ENCODE measurements around the gene NHLH1. TPM values are rescaled to one million over a fixed set of nuclear protein-coding genes. Genes with fewer than 3 reads are reported as not detected.
"Not testable (repeated sequence)": the region's sequence is repeated elsewhere in the genome, so short reads cannot be mapped to it uniquely, and the experiment has no call there.

The NHLH1 gene
- total RNA-seq, 2 experiments from 2014 or later, result 0.63 to 0.68 TPM

GRCh38 chr1:160377585-160378206 lies 10.8 kb downstream of the NHLH1 start:
- intact Hi-C loops (cut with micrococcal nuclease; ENCODE audit: unreplicated experiment), result no loop called here
- H3K9me3 ChIP-seq (ENCODE audit: low read length), result no peaks in the 10 kb centered on the region
- peaks cover 21% of the 10 kb centered on the region for H3K4me1 ChIP-seq (ENCODE audit: insufficient read depth, low read length, poor library complexity, severe bottlenecking)
- DNase-seq (ENCODE audit: low spot score), result no peak
- TF ChIP-seq EZH2phosphoT487 (IDR thresholded peaks at IDR 0.05; ENCODE audit: borderline replicate concordance, low read depth, low read length) (no peak), CTCF (conservative IDR thresholded peaks at IDR 0.05; ENCODE audit: low read length) (no peak)
- ChIA-PET CTCF (ENCODE audit: unreplicated experiment) (interaction anchor here (0.9 to 2.0 kb wide), 4 partner anchors 25 to 277 kb away, joined by 3 to 8 read pairs (median 5); no protein-coding TSS in a partner anchor), POLR2A (interaction anchor here (0.6 to 1.1 kb wide), 5 partner anchors 19 to 428 kb away, joined by 3 read pairs; partner anchors contain the start of gene DCAF8)
- H3K4me2 ChIP-seq (ENCODE audit: low read length), result no peak overlapping the region
- no peaks in the 10 kb centered on the region for H3K79me2 ChIP-seq (ENCODE audit: insufficient read depth, low read depth, low read length)
- H3K4me3 ChIP-seq (ENCODE audit: low read depth, low read length, poor library complexity, severe bottlenecking), result no peak overlapping the region
- H2AFZ ChIP-seq (ENCODE audit: low read length), result no peak overlapping the region
- no peaks in the 10 kb centered on the region for H3K9me2 ChIP-seq (ENCODE audit: insufficient read depth, low read length)
- no TSS peak for BruUV-seq (replicated peaks)
- no peak overlapping the region for H3K27ac ChIP-seq (ENCODE audit: low read depth, low read length, poor library complexity, severe bottlenecking)
- no peaks in the 10 kb centered on the region for H4K20me1 ChIP-seq (ENCODE audit: insufficient read depth, low read length)
- H3K36me3 ChIP-seq (ENCODE audit: insufficient read depth, low read length), result no peaks in the 10 kb centered on the region

GRCh38 chr1:160384812-160385211 lies 17.9 kb downstream of the NHLH1 start:
- CTCF ChIA-PET (ENCODE audit: unreplicated experiment); H3K4me2 ChIP-seq (ENCODE audit: low read length); H3K36me3 ChIP-seq (ENCODE audit: insufficient read depth, low read length); H3K27ac ChIP-seq (ENCODE audit: low read depth, low read length, poor library complexity, severe bottlenecking); H3K79me2 ChIP-seq (ENCODE audit: insufficient read depth, low read depth, low read length); H3K9me3 ChIP-seq (ENCODE audit: low read length); DNase-seq (ENCODE audit: low spot score); H3K9me2 ChIP-seq (ENCODE audit: insufficient read depth, low read length); H2AFZ ChIP-seq (ENCODE audit: low read length); intact Hi-C loops (cut with micrococcal nuclease; ENCODE audit: unreplicated experiment); BruUV-seq (replicated peaks); H3K4me3 ChIP-seq (ENCODE audit: low read depth, low read length, poor library complexity, severe bottlenecking); POLR2A ChIA-PET; H4K20me1 ChIP-seq (ENCODE audit: insufficient read depth, low read length); H3K4me1 ChIP-seq (ENCODE audit: insufficient read depth, low read length, poor library complexity, severe bottlenecking): not testable (repeated sequence)

GRCh38 chr1:160388406-160388805 lies 21.5 kb downstream of the NHLH1 start:
- H3K9me2 ChIP-seq (ENCODE audit: insufficient read depth, low read length); H3K4me2 ChIP-seq (ENCODE audit: low read length); H3K9me3 ChIP-seq (ENCODE audit: low read length); H3K4me3 ChIP-seq (ENCODE audit: low read depth, low read length, poor library complexity, severe bottlenecking); H3K36me3 ChIP-seq (ENCODE audit: insufficient read depth, low read length); BruUV-seq (replicated peaks); DNase-seq (ENCODE audit: low spot score); H3K4me1 ChIP-seq (ENCODE audit: insufficient read depth, low read length, poor library complexity, severe bottlenecking); H2AFZ ChIP-seq (ENCODE audit: low read length); H3K27ac ChIP-seq (ENCODE audit: low read depth, low read length, poor library complexity, severe bottlenecking); H4K20me1 ChIP-seq (ENCODE audit: insufficient read depth, low read length); CTCF ChIA-PET (ENCODE audit: unreplicated experiment); H3K79me2 ChIP-seq (ENCODE audit: insufficient read depth, low read depth, low read length); intact Hi-C loops (cut with micrococcal nuclease; ENCODE audit: unreplicated experiment): not testable (repeated sequence)
- POLR2A ChIA-PET, result interaction anchor here (0.7 kb wide), 2 partner anchors 16 to 407 kb away, joined by 3 read pairs; no protein-coding TSS in a partner anchor

Measured in OCI-LY7 (cell line).